Fibroblast of pulmonary artery (primary cell): Measurements from ENCODE around the gene GJD2.

ENCODE experiments used
- DNase-seq: peaks from one replicate; pipeline ENCODE4 v3.0.0-alpha.2; 2010; ENCODE audit warnings: low read depth
- H3K4me3 ChIP-seq: replicated peaks from 2 replicates; pipeline ENCODE4 v1.5.1; 2011; ENCODE audit warnings: low read depth, mild to moderate bottlenecking, control low read depth, low read length, moderate library complexity
- CTCF ChIP-seq: IDR thresholded peaks from 2 replicates; pipeline ENCODE4 v1.5.1; 2011; ENCODE audit warnings: mild to moderate bottlenecking, control low read depth, low read length, inconsistent platforms; ENCODE audit errors: missing control alignments

Gene GJD2

GRCh38 chr15:34789326-34789725, 34.5 kb upstream of the GJD2 start:
- no peak overlapping the region for H3K4me3 ChIP-seq
- DNase-seq: no peak
- TF ChIP-seq CTCF: no peak

GRCh38 chr15:34786206-34786605, 31.4 kb upstream of the GJD2 start:
- no peak for TF ChIP-seq CTCF
- H3K4me3 ChIP-seq: no peak overlapping the region
- no peak for DNase-seq

- no peak for TF ChIP-seq CTCF
- H3K4me3 ChIP-seq: no peak overlapping the region
- DNase-seq: peak; percentile 44
These were observed 29.2 kb upstream of the GJD2 start for GRCh38 chr15:34783991-34784390.

- no peak for DNase-seq
- TF ChIP-seq CTCF: no peak
- no peak overlapping the region for H3K4me3 ChIP-seq
These were observed 28.6 kb upstream of the GJD2 start for GRCh38 chr15:34783431-34783830.

- no peak overlapping the region for H3K4me3 ChIP-seq
- DNase-seq: no peak
These were observed 28.1 kb upstream of the GJD2 start for GRCh38 chr15:34782901-34783300.

GRCh38 chr15:34780725-34781124, 25.9 kb upstream of the GJD2 start:
- no peak for DNase-seq
- TF ChIP-seq CTCF: no peak
- H3K4me3 ChIP-seq: no peak overlapping the region

More at GRCh38 chr15:34782901-34783300, 28.1 kb upstream of the GJD2 start:
- TF ChIP-seq CTCF: no peak

- no peak overlapping the region for H3K4me3 ChIP-seq
- TF ChIP-seq CTCF: no peak
- DNase-seq: no peak
These were observed 21.9 kb upstream of the GJD2 start for GRCh38 chr15:34776606-34777105.
